BJ (cell line): Measurements from ENCODE around the gene RNASE8. TPM values are rescaled to one million over a fixed set of nuclear protein-coding genes. Genes with fewer than 3 reads are reported as not detected.

Experiments
- CTCF ChIA-PET: fragments of 350-600 bp; formaldehyde crosslinking; extraction: SDS; loops from one replicate; lab custom pipeline; 2021; ENCODE audit warnings: antibody characterized with exemption, inconsistent platforms; lab: Yijun Ruan, JAX
- POLR2A ChIA-PET: fragments of 300-600 bp; sonication (Branson Sonifier 250); formaldehyde crosslinking; extraction: SDS; loops from one replicate; lab custom pipeline; 2021; ENCODE audit warnings: antibody characterized with exemption; lab: Charles Lee
- DNase-seq: peaks from one replicate; pipeline ENCODE4 v3.0.0-alpha.2; 2011; ENCODE audit warnings: low read depth
- H3K27me3 ChIP-seq: 2 replicates; pipeline ENCODE4 v1.6.0; 2011; ENCODE audit warnings: low read length; ENCODE audit not compliant: control insufficient read depth, insufficient read depth
- H3K36me3 ChIP-seq: 2 replicates; pipeline ENCODE4 v1.5.1; 2011; ENCODE audit warnings: low read length; ENCODE audit not compliant: control insufficient read depth, insufficient read depth
- H3K4me3 ChIP-seq: 2 replicates; pipeline ENCODE4 v1.5.1; 2011; ENCODE audit warnings: low read depth, mild to moderate bottlenecking, control low read depth, low read length
- polyA plus RNA-seq: library from polyadenylated mRNA; depleted of rRNA; stranded (reverse); fragments of >200 nt; gene quantifications from 2 replicates; pipeline ENCODE4 v1.2.3, GENCODE V29; 2011
- TF ChIP-seq, protein P1 (sequence below): IDR thresholded peaks from 2 replicates; pipeline ENCODE4 v1.5.1; 2011; ENCODE audit warnings: low read depth, mild to moderate bottlenecking, control low read depth, inconsistent platforms, low read length, moderate library complexity; ENCODE audit not compliant: insufficient read depth

RNASE8 gene
- polyA plus RNA-seq, 1 experiment: not detected

DNA sequence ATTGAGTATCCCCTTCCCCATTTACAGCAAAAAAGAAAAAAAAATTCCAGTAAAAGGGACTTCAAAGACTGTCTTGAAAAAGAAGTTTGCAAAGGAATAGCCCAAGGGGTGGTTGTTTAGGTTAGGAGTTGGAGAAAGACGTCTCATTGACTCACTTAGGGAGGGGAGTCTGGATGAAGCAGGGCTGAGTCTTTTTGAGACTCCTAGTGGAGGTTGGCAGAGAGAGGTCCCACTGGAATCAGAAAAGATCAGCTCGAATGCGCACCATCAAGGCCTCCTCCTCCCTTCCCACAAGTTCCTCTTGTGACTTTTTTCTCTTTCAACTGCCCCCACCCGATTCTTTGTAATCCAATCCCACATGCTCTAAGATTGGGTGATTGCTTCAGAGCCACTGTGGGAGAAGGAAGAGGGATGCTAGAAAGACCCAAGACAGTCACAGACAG is 14.4 kb downstream of the RNASE8 start:
- Histone ChIP-seq H3K36me3 (peaks cover 32% of the 10 kb centered on the region), H3K4me3 (peak overlapping the region; percentile 79), H3K27me3 (no peaks in the 10 kb centered on the region)
- TF ChIP-seq, protein P1, sequence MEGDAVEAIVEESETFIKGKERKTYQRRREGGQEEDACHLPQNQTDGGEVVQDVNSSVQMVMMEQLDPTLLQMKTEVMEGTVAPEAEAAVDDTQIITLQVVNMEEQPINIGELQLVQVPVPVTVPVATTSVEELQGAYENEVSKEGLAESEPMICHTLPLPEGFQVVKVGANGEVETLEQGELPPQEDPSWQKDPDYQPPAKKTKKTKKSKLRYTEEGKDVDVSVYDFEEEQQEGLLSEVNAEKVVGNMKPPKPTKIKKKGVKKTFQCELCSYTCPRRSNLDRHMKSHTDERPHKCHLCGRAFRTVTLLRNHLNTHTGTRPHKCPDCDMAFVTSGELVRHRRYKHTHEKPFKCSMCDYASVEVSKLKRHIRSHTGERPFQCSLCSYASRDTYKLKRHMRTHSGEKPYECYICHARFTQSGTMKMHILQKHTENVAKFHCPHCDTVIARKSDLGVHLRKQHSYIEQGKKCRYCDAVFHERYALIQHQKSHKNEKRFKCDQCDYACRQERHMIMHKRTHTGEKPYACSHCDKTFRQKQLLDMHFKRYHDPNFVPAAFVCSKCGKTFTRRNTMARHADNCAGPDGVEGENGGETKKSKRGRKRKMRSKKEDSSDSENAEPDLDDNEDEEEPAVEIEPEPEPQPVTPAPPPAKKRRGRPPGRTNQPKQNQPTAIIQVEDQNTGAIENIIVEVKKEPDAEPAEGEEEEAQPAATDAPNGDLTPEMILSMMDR: peak; percentile 24; the same call in 1 of the 2 replicates
- ChIA-PET CTCF (interaction anchor here (0.9 to 6.3 kb wide), 10 partner anchors 11 to 101 kb away, joined by 3 to 117 read pairs (median 14); partner anchors contain the start of genes TMEM253 and ZNF219), POLR2A (interaction anchor here (0.6 kb wide), 3 partner anchors 21 to 31 kb away, joined by 4 to 19 read pairs (median 8); no protein-coding TSS in a partner anchor)
- no peak for DNase-seq

- POLR2A ChIA-PET: no interaction called here
- DNase-seq: no peak
- H3K27me3 ChIP-seq: no peaks in the 10 kb centered on the region
- CTCF ChIA-PET: interaction anchor here (1.9 to 6.3 kb wide), 6 partner anchors 11 to 61 kb away, joined by 6 to 117 read pairs (median 45); partner anchors contain the start of gene TMEM253
- H3K36me3 ChIP-seq: peaks cover 34% of the 10 kb centered on the region
- TF ChIP-seq, protein P1: no peak
- no peak overlapping the region for H3K4me3 ChIP-seq
These were observed 15.2 kb downstream of the RNASE8 start for GRCh38 chr14:21072781-21073339.

GRCh38 chr14:21073921-21074320 is 16.3 kb downstream of the RNASE8 start:
- no peak overlapping the region for H3K4me3 ChIP-seq
- peaks cover 41% of the 10 kb centered on the region for H3K36me3 ChIP-seq
- ChIA-PET POLR2A (interaction anchor here (0.7 kb wide), 1 partner anchor 74 kb away, joined by 3 read pairs; no protein-coding TSS in a partner anchor), CTCF (interaction anchor here (0.8 to 6.3 kb wide), 5 partner anchors 10 to 59 kb away, joined by 4 to 117 read pairs (median 55); partner anchors contain the start of gene TMEM253)
- H3K27me3 ChIP-seq: no peaks in the 10 kb centered on the region
- TF ChIP-seq, protein P1: no peak
- DNase-seq: no peak

- Histone ChIP-seq H3K27me3 (no peaks in the 10 kb centered on the region), H3K36me3 (peaks cover 46% of the 10 kb centered on the region), H3K4me3 (no peak overlapping the region)
- TF ChIP-seq, protein P1: no peak
- no peak for DNase-seq
- ChIA-PET POLR2A (no interaction called here), CTCF (interaction anchor here (0.6 to 6.3 kb wide), 5 partner anchors 19 to 104 kb away, joined by 3 to 117 read pairs (median 4); partner anchors contain the start of gene TMEM253)
These were observed 17.0 kb downstream of the RNASE8 start for GRCh38 chr14:21074398-21075272.
